NCI-H510A (cell line): Measurements from ENCODE around the gene SLC24A1.

Experiments used
- DNase-seq: peaks from one replicate; lab custom pipeline; 2025; lab: John Stamatoyannopoulos, UW

Gene SLC24A1

DNA sequence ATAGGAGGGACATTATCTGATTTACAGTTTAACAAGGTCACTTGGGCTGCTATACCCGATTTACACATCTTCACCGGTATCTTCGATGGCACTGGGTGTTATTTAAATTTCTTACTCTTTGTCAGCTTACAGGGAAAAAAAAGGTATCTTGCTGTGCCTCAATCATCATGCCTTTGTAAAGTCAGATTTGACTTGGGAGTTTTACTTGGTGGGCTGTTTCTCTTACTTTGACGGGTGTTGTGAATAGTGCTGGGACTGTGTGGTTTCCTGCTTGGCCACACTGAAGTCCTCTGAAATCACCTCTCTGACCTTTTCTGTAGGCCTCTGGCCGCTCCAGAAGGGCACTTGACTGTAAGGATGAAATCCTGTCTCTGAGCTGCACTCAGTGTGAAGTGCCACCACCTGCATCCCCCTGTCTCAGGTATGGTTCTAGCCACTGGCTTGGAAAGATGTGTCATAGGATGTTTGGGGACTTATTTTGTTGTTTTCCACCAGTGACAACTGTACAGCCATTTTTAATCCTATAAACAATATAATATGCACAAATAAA is 3.1 kb upstream of the SLC24A1 start:
- no peak for DNase-seq

DNA sequence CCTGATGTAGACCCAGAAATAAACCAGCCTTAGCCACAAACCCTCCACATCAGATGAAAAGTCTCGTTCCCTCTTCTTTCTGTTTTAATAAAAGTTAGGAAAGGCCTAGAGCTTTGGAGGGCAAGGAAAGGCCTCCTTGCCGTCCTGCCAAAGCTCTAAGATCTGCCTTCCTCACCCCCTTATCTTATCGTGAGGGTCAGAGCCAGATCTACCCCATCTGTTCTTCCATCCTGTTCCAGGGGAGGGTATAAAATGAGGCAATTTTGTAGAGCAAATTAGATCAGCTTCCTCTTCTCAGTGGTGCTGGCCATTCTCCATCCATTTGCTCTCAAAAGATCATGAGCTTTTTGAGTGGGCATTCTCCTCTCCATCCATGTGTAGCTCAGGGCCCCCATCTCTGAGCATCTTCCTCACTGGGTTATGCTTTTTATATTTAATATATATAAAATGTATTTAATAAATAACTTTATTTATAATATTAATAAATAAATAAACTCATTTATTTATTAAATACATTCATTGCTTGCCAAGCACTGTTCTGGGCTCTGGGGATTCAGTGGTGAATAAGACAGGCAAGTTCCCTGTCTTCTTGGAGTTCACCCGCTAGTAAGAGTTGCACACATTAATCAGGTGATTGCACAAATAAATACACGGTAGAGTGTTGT is 2.0 kb upstream of the SLC24A1 start:
- no peak for DNase-seq

- DNase-seq, result no peak
Measured at GRCh38 chr15:65620833-65621232, 905 bp upstream of the SLC24A1 start.

DNA sequence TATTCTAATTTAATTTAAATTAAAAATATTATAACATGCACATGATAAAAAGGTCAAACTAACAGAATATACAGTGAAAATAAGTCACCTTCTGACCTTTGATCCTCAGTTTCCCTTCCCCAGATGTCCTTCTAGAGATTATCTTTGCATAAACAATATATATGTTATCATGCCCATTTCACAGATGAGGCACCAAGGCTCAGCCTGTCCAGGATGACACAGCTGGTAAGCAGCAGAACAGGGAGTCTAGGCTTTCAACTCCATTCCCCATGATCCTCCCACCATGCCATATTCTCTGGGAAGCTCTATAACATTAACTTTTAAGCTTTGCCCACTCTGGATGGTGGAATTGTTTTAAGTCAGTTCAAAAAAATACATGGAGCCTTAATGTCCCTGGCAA is 1.4 kb downstream of the SLC24A1 start:
- no peak for DNase-seq

DNA sequence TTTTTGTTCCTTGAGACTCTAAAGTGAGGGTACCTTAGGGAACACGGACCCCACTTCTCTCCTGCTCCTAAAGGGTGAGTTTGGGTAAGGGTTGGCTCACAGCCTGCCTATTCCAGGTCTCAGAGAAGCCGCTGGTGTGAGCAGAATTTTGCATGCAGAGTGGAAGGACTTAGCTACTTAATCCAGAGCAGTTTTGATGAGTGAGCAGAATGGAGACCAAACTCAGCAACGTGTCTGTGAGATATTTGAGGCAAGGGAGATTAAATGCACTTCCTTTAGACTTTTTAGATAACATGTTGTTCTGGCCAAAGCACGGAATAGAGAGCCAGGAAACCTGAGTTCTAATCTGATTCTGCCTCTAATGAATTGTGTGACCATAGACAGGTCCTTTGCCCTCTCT is 5.1 kb downstream of the SLC24A1 start:
- DNase-seq, result no peak

DNA sequence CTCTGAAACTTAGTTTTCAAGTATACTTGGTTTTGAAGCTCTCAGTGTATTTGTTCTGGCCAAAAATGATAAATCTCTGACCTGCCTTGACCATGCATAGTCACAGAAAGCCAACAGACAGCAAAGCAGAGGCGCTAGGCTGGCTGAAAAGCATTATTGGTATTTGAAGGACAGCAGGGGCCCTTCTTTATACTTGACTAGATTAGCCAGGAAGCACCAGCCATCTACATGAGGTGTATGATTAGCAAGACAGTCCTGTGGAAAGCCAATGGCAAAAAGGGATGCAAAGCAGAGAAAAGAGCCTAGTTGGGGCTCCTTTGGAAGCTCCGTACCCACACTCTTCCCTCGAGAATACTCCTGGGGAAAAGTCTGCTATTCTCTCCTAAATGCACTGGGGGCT is 7.8 kb downstream of the SLC24A1 start:
- no peak for DNase-seq

DNA sequence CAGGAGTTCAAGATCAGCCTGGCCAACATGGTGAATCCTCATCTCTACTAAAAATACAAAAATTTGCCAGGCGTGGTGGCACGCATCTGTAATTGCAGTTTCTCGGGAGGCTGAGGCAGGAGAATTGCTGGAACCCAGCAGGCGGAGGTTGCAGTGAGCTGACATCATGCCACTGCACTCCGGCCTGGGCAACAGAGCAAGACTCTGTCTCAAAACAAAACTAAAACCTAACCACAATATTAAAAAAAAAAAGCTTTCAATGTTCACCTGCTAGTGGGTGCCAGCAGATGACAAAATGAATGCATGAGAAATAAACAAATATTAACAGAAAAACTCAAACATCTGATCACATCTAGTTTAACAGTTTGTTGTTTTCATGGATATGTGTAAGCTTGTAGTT is 9.0 kb downstream of the SLC24A1 start:
- no peak for DNase-seq

- DNase-seq, result no peak
Measured at GRCh38 chr15:65631503-65631902, 9.8 kb downstream of the SLC24A1 start.

DNA sequence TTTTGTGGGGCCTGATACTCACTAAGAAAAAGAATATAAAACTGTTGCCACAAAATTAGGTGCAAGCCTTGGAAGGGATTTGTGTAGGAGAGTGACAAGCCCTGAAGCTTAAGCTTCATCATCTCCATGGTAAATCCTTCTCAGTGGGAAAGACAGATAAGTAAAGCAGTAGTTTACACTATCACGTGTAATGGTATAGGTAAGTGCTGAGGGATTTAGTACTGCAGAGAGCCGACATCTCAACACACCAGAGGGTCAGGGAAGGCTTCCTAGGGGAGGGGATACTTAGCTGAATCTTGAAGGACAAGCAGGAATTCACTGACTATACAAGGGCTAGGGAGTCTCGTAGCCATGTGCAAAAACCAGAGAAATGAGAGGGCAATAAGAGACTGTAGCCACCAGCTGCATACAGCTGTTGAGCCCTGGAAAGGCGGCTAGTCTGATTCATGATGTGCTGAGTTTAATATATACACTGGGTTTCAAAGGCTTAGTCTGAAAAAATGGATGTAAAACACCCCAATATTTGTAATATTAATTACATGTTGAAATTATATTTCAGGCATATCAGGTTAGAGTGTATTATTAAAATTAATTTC is 11.1 kb downstream of the SLC24A1 start:
- DNase-seq, result no peak

- DNase-seq, result no peak
Measured at GRCh38 chr15:65633752-65634151, 12.0 kb downstream of the SLC24A1 start.

GRCh38 chr15:65634356-65634755 is 12.6 kb downstream of the SLC24A1 start:
- no peak for DNase-seq

DNA sequence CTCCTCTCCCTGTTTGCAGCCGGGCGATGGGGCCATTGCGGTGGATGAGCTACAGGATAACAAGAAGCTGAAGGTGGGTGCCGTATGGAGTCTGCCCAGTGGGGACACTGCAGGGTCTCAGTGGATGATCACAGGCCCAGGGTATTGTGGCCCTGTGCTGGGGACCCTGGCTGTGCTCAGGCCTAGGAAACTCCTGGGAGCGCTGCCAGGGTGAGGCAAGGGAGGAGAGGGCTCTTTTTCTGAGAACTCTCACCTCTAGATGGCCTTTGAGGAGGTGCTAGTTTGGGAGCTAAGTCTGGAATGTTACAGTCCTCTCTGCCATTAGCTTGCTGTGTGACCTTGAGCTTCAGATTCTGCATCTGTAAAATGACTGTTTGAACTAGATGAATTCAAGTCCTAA is 16.4 kb downstream of the SLC24A1 start:
- no peak for DNase-seq

- DNase-seq, result no peak
Measured at GRCh38 chr15:65638681-65639089, 16.9 kb downstream of the SLC24A1 start.

GRCh38 chr15:65639509-65639908 is 17.8 kb downstream of the SLC24A1 start:
- no peak for DNase-seq

- no peak for DNase-seq
Measured at GRCh38 chr15:65641768-65642475, 20.2 kb downstream of the SLC24A1 start.

- DNase-seq, result no peak
Measured at GRCh38 chr15:65642594-65642993, 20.9 kb downstream of the SLC24A1 start.

- no peak for DNase-seq
Measured at GRCh38 chr15:65644282-65644681, 22.5 kb downstream of the SLC24A1 start.

- DNase-seq, result no peak
Measured at GRCh38 chr15:65645392-65645791, 23.7 kb downstream of the SLC24A1 start.

DNA sequence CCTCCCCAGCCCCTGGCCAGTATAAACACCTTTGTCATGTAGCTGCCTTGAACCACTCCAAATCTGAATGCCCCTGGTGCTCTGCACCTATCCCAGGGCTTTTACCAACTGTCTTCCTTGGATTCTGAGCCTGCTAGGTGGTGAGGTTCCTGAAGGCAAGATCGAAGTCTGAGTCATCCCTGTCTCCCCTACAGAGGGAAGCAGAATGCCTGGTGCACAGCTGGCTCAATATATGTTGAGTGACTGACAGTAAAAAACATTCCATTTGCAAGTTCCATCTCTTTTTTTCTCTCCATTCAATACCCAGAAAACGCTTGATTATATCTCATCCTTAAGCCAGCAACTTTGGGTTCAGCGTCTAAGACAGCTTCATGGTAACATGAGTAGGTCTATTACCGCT is 24.7 kb downstream of the SLC24A1 start:
- no peak for DNase-seq

GRCh38 chr15:65650312-65651041 is 28.7 kb downstream of the SLC24A1 start:
- no peak for DNase-seq

DNA sequence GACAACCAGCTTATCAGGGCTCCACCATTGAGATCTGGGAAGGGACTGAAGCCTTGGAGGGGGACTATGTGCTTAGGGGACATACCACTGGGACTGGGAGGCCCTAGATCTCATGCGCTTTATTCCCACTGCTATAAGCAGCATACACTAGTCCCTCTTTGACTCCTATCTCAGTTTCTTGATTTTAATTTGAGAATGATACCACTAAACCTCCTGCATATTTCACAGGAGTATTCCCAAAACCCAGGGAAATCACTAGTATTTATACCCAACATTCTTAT is 29.2 kb downstream of the SLC24A1 start:
- no peak for DNase-seq

GRCh38 chr15:65651831-65652749 is 30.4 kb downstream of the SLC24A1 start:
- no peak for DNase-seq
